Measurements from ENCODE around the gene AQR. TPM values are rescaled to one million over a fixed set of nuclear protein-coding genes. Genes with fewer than 3 reads are reported as not detected.

AQR gene
- total RNA-seq, 1 experiment from 2014 or later = 26.1 TPM

- no peaks in the 10 kb centered on the region for H3K4me1 ChIP-seq (ENCODE audit: insufficient read depth, low read length)
- POLR2A ChIA-PET (ENCODE audit: unreplicated experiment) = no interaction called here
- DNase-seq = no peak
- intact Hi-C loops (cut with micrococcal nuclease) = no loop called here
- no peak overlapping the region for H2AFZ ChIP-seq (ENCODE audit: low read length)
- H3K27ac ChIP-seq (ENCODE audit: low read length) = no peak overlapping the region
- H3K36me3 ChIP-seq (ENCODE audit: low read depth, low read length) = peaks cover 42% of the 10 kb centered on the region
- no TSS peak for BruUV-seq (replicated peaks)
- H3F3A ChIP-seq (ENCODE audit: low read length, unreplicated experiment) = no peaks in the 10 kb centered on the region
- TF ChIP-seq, protein P1, sequence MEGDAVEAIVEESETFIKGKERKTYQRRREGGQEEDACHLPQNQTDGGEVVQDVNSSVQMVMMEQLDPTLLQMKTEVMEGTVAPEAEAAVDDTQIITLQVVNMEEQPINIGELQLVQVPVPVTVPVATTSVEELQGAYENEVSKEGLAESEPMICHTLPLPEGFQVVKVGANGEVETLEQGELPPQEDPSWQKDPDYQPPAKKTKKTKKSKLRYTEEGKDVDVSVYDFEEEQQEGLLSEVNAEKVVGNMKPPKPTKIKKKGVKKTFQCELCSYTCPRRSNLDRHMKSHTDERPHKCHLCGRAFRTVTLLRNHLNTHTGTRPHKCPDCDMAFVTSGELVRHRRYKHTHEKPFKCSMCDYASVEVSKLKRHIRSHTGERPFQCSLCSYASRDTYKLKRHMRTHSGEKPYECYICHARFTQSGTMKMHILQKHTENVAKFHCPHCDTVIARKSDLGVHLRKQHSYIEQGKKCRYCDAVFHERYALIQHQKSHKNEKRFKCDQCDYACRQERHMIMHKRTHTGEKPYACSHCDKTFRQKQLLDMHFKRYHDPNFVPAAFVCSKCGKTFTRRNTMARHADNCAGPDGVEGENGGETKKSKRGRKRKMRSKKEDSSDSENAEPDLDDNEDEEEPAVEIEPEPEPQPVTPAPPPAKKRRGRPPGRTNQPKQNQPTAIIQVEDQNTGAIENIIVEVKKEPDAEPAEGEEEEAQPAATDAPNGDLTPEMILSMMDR (conservative IDR thresholded peaks at IDR 0.05; ENCODE audit: low read depth, low read length) = no peak
- TF ChIP-seq EZH2phosphoT487 (IDR thresholded peaks at IDR 0.05; ENCODE audit: borderline replicate concordance, low read length) = no peak
- TF ChIP-seq EZH2 (IDR thresholded peaks at IDR 0.05; ENCODE audit: low read length, unreplicated experiment) = no peak
- no peak overlapping the region for H3K4me3 ChIP-seq (ENCODE audit: low read length)
- no peaks in the 10 kb centered on the region for H3K27me3 ChIP-seq (ENCODE audit: low read length)
- ATAC-seq = no peak
- no peaks in the 10 kb centered on the region for H3K9me3 ChIP-seq (ENCODE audit: low read length)
- no peak overlapping the region for H3K4me2 ChIP-seq (ENCODE audit: low read length)
- H4K20me1 ChIP-seq (ENCODE audit: low read length) = no peaks in the 10 kb centered on the region
- CTCF ChIA-PET = interaction anchor here (1.2 kb wide), 1 partner anchor 27 kb away, joined by 4 read pairs; the partner anchor contains the start of gene AQR
- no peak overlapping the region for H3K9ac ChIP-seq (ENCODE audit: low read length)
- H3K79me2 ChIP-seq (ENCODE audit: low read length) = no peaks in the 10 kb centered on the region
- H3K9me2 ChIP-seq (replicated peaks; ENCODE audit: low read length) = no peaks in the 10 kb centered on the region
Measured at GRCh38 chr15:34942363-34942762, 27.2 kb downstream of the AQR start.

DNA sequence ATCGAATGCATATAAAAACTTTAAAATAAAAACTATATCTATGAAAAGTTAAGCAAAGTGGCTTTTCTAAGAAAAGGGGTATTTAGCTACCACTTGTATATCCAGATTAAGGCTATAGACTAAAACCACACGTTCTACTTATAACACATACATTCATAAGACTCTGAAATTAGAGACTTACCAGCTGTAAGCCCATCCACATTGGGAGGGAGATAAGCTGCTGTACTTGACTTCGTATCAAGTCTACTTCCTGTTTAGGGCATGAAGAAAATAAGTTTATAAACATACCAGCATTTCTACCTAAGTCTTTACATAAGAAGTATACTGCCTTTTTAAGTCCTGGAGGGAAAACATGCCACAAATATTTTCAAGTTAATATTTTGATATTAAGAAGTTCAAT, 27.7 kb downstream of the AQR start:
- CTCF ChIA-PET = interaction anchor here (1.2 kb wide), 1 partner anchor 28 kb away, joined by 4 read pairs; the partner anchor contains the start of gene AQR
- BruUV-seq (replicated peaks) = no TSS peak

GRCh38 chr15:34941185-34941698, 28.3 kb downstream of the AQR start:
- DNase-seq (no peak), ATAC-seq (no peak)
- H4K20me1 ChIP-seq (ENCODE audit: low read length) = no peaks in the 10 kb centered on the region
- no peaks in the 10 kb centered on the region for H3K4me1 ChIP-seq (ENCODE audit: insufficient read depth, low read length)
- no peaks in the 10 kb centered on the region for H3K27me3 ChIP-seq (ENCODE audit: low read length)
- H3K27ac ChIP-seq (ENCODE audit: low read length) = no peak overlapping the region
- H3K9me3 ChIP-seq (ENCODE audit: low read length) = no peaks in the 10 kb centered on the region
- TF ChIP-seq EZH2phosphoT487 (IDR thresholded peaks at IDR 0.05; ENCODE audit: borderline replicate concordance, low read length) (no peak), EZH2 (IDR thresholded peaks at IDR 0.05; ENCODE audit: low read length, unreplicated experiment) (no peak)
- TF ChIP-seq, protein P1 (conservative IDR thresholded peaks at IDR 0.05; ENCODE audit: low read depth, low read length) = no peak
- ChIA-PET CTCF (no interaction called here), POLR2A (ENCODE audit: unreplicated experiment) (no interaction called here)
- H3K9me2 ChIP-seq (replicated peaks; ENCODE audit: low read length) = no peaks in the 10 kb centered on the region
- no peak overlapping the region for H3K9ac ChIP-seq (ENCODE audit: low read length)
- H3K4me3 ChIP-seq (ENCODE audit: low read length) = no peak overlapping the region
- BruUV-seq (replicated peaks) = no TSS peak
- H3F3A ChIP-seq (ENCODE audit: low read length, unreplicated experiment) = no peaks in the 10 kb centered on the region
- no peak overlapping the region for H2AFZ ChIP-seq (ENCODE audit: low read length)
- no peak overlapping the region for H3K4me2 ChIP-seq (ENCODE audit: low read length)
- peaks cover 42% of the 10 kb centered on the region for H3K36me3 ChIP-seq (ENCODE audit: low read depth, low read length)
- no peaks in the 10 kb centered on the region for H3K79me2 ChIP-seq (ENCODE audit: low read length)
- intact Hi-C loops (cut with micrococcal nuclease) = no loop called here

More for the DNA sequence above, 27.7 kb downstream of the AQR start:
- POLR2A ChIA-PET (ENCODE audit: unreplicated experiment) = no interaction called here
- no peak overlapping the region for H3K4me2 ChIP-seq (ENCODE audit: low read length)
- H3K79me2 ChIP-seq (ENCODE audit: low read length) = no peaks in the 10 kb centered on the region
- no peaks in the 10 kb centered on the region for H3K9me3 ChIP-seq (ENCODE audit: low read length)
- H3K4me3 ChIP-seq (ENCODE audit: low read length) = no peak overlapping the region
- no peak overlapping the region for H3K27ac ChIP-seq (ENCODE audit: low read length)
- intact Hi-C loops (cut with micrococcal nuclease) = no loop called here
- no peak overlapping the region for H3K9ac ChIP-seq (ENCODE audit: low read length)
- TF ChIP-seq EZH2 (IDR thresholded peaks at IDR 0.05; ENCODE audit: low read length, unreplicated experiment) = no peak
- TF ChIP-seq, protein P1 (conservative IDR thresholded peaks at IDR 0.05; ENCODE audit: low read depth, low read length) = no peak
- TF ChIP-seq EZH2phosphoT487 (IDR thresholded peaks at IDR 0.05; ENCODE audit: borderline replicate concordance, low read length) = no peak
- no peaks in the 10 kb centered on the region for H4K20me1 ChIP-seq (ENCODE audit: low read length)
- no peaks in the 10 kb centered on the region for H3F3A ChIP-seq (ENCODE audit: low read length, unreplicated experiment)
- ATAC-seq (no peak), DNase-seq (no peak)
- no peaks in the 10 kb centered on the region for H3K27me3 ChIP-seq (ENCODE audit: low read length)
- H3K4me1 ChIP-seq (ENCODE audit: insufficient read depth, low read length) = no peaks in the 10 kb centered on the region
- peaks cover 42% of the 10 kb centered on the region for H3K36me3 ChIP-seq (ENCODE audit: low read depth, low read length)
- H2AFZ ChIP-seq (ENCODE audit: low read length) = no peak overlapping the region
- H3K9me2 ChIP-seq (replicated peaks; ENCODE audit: low read length) = no peaks in the 10 kb centered on the region

Measured in PC-3 (cell line).